NCI-H460 (cell line): ENCODE results near the gene ATRN. TPM values are rescaled to one million over a fixed set of nuclear protein-coding genes. Genes with fewer than 3 reads are reported as not detected.
A peak's percentile ranks its signal among the peaks of the same experiment; 100 is the strongest.

Experiments used
- DNase-seq: peaks from one replicate; pipeline ENCODE4 v3.0.0-alpha.2; 2016; ENCODE audit warnings: low read depth; ENCODE audit errors: extremely low read depth
- total RNA-seq: library from RNA; depleted of rRNA; stranded (reverse); fragments of >200 nt; shearing (Covaris generic); gene quantifications from 2 replicates; pipeline ENCODE4 v1.2.3, GENCODE V29; 2014

The ATRN gene
- total RNA-seq, 1 experiment from 2014 or later: 35.6 TPM

DNA sequence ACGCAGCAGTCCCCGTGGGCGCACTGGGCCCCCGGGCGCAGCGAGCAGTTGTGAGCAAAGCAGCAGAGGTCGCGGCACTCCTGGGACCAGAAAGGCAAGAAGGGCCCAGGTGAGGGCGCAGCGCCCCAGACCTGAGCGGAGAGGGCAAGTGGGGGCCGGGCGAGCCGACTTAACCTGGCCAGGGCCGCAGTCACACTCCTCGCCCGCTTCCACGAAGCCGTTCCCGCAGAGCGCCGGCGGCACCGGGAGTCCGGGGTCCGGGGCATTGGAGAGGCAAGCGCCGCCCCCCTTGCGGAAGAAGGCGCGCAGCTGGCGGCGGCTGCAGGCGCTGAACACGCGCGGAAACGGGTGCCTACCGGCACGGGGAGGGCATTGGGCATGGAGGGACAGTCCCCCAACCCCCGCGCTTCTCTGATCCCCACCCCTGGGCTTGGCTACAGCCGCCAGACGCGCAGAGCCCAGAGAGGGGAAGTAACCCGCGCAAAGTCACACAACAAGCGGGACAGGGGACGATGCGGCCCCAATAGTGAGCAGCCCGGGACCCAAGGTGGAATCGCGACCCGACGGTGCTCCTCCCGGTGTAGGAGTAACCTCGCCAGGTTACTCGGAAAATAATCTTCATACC lies 201.8 kb downstream of the ATRN start:
- DNase-seq: no peak

DNA sequence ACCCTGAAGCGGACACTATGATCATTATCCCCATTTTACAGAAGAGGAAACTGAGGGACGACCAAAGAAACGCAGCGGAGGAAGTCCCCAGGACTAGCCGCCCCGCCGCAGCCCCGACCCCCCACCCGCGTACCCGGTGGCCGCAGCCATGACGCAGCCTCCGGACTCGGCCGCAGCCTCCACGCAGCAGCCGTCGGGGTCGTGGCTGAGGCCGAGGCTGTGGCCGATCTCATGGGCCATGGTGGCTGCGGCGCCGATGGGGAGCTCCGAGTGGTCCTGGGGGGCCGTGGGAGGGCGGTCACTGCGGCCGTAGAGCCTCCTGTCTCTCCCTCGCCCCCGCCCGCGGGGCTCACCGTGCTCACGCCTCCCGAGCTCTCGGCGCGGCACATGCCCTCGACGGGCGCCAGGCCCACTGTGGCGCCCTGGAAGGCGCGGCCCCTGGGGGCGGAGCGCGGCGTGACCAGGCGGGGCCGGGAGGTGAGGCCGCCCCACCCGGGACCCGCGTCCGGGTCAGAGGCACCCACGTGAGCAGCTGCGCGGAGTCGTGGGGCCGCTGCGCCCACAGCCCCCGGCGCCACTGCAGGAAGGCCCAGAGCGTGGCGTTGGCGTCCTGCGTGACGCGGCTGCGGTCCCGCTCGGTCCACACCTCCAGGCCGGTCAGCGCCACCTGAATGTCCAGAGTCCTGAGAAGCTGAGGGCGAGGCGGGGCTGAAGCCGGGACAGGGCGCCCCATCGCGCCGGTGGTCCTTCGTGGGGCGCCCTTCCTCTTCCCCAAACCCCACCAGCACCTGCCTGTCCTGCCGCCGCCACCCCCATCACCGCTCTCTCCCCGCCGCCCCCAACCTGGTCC lies 202.6 kb downstream of the ATRN start:
- no peak for DNase-seq

DNA sequence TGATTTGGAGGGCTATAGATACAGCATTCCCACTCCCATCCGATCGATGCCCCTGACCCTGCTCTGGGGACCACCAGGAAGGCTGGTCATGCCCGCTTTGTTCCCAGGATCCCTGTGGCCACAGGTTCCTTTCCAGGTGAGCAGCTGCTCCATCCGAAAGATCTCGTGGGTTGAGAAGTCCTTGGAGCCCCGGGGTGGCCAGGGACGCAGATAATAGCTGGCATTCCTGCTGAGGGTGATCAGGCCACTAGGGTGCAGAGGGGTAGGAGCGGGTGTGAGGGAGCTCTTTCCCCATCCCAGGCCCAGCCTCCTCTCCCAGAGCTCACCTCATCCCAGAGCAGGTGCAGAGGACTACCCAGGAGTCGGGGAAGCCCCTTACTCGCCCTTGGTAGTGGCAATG lies 203.6 kb downstream of the ATRN start:
- no peak for DNase-seq

DNA sequence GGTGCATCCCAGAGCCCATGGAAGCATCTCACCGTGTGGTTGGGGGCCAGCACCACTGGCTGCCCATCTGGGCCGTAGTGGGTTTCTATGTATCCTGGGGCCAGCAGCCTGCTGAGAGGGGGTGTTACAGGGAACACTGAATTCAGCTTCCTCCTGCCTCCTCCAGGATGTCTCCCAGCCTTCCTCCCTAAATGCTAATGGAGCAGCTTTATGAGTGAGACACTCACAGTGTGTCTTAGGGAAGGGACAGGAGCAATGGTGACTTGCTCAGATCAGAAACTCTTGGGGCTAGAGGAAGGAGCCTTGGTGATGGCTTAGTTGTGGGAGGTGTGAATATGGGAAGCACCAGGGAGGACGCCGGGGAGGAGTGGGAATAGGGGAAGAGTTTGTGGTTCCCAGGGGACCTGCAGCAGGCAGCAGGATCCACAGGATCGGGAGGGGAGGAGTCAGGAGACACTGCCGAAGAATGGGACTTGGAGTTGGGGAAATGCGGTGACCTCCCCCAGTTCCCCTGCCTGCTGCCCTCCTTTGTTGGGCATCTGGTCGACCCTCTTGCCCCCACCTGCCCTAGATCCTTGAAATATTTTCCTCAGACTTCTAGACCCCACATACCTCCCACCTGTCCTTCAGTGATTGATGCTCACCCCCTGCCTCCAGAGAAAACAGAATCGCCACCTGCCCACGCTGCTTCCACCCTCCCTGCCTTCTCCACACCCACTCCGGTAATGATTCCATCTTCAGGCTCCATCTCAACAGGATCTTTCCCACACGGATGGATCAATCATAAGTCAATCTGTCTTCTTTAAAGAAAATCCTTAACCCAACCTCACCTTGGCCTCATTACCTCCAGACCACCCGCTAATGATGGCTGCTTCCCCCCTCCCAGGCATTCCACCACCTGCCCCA lies 204.4 kb downstream of the ATRN start:
- no peak for DNase-seq

DNA sequence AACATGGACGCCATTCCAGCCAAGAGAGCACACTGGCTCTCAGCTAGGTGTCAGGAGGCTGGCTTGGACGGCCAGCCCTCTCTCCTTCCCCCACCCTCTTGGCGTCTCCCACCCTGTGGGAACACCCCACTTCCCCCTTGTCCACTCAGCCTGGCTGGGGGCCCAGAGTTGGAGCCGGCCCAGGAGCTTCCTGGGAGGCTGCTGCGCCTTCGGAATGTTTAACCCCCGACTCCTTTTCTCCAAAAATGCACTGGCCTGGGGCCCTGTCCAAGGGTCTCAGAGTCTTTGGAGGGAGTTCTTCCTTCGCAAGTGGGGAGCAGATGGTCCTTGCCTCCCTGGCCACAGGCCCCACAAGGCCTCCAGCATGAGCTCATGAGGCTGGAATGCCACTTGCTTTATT lies 206.9 kb downstream of the ATRN start:
- DNase-seq: no peak

DNA sequence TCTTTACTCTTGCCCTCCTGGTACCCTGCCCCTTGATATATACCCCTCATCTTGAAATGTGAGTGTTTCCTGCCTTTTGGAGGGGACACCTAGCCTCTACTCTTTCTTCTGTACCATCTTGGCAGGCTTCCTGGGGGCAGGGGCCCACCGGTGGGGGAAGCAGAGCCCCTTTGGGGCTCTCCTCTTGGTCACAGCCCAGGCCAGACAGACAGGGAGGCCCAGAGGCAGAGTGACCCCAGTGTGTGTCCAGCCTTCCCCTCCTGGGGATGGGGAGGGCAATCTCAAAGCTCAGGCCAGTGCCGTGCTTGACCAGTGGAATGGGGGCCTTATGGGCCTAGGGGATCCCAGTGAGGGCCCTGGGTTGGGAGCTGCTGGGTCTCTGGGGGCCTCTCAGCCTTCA lies 207.4 kb downstream of the ATRN start:
- DNase-seq: no peak

DNA sequence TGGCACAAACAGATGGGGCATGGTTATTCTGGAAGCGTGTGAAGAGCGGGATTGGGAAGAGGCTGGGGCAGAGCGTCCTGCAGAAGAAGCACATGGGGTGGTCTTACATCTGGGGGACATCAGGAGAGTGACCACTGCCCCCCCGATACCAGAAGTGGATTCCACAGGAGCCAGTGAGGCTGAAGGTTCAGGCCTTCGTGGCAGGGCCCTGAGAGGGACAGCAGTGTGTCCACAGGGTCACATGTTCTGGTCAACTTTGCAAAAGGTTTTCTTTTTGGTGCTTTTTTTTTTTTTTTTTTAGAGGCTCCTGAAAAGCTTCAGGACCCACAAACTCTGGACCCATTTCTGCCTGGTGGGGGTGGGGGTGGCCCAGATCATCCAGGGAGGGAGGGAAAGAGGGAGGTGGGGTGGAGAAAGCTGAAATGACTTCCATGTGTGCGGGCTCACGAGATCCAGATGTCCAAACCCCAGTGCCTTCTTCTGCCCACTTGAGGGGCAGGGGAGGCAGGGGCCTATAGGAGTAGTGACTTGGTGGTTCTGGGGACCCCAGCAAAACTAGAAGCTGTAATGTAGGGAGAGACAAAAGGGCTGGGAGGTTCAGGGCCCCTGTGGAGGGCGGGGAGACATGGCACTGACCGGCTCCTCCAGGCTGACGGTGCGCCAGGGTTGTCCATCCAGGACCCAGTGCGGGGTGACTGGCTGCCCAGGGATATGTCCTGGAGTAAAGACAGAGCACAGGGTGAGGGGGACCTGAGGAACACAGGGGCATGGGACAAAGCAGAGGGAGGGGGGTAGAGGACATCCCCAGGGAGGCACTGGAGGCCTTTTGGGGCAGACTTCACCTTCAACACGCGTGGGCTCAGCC lies 208.3 kb downstream of the ATRN start:
- DNase-seq: no peak

DNA sequence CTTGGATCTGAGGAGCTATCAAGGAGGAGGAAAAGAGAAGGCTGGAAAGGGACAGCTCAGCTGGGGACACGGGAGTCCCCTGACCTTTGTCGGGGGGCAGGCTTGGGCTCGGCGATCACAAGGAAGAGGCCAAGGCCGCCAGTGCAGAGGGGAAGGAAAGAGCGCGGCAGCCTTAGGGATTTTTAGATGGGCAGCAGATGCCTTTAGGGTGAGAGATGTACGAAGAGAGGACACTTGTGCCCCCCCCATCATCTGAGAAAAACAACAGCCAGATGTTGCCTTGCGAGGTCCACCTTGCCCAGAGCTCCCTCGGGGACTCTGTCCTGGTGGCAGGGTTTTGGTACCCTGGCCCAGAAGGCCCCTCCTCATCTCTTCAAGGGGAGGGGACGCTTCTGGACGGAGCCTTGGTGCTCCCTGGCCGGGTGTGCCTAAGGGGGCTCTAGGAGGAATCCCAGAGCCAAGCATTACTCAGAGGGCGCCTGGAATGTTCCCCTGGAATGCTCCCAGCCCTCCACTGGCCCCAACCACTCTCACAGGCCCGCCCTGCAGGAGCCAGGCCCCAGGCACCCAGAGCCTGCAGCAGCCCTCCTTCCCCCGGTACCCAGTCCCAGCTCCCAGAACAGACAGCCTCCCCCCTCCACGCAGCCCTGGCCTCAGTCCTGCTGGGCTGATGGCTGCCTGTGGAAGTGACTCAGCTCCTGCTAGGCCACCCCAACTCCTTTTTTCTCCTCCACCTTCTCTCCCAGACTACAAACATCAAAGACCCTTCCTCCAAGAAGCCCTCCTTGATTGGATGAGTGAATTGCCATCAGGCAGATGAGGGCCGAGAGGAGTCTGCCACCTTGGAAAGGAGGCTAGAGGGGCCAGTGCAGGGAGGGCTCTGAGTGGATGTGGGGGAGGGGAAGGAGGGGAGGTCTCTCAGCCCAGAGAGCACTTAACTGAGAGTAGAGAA lies 209.2 kb downstream of the ATRN start:
- DNase-seq: no peak

DNA sequence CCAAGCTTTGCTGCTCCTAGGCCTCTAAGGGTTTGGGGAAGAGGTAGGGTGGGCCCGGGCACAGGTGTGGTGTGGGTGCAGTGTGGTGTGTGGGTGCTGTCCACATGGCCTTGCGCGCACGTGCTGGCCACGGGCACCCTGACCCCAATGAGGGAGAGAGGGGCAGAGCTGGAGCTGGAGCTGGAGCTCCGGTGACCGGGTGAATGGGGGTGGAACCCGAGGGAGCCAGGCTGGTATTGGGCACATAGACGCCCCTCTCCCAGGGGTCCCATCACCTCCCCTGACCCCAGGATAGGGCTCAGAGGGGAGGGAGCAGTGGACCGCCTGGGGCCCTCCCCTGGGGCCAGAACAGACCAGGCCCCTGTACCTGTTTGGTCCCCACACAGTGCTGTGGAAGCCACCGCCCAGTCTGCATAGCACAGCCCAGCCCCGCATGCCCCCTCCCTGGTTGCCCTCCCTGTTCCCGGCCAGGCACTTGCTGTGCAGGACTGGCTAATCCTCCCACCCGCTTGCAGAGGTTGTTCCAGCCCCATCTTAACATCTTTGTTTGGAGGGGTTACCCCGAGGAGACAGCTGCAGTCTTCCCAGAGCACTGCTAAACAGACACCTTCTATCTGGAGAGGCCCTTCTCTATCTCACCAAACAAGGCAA lies 210.0 kb downstream of the ATRN start:
- DNase-seq: no peak

DNA sequence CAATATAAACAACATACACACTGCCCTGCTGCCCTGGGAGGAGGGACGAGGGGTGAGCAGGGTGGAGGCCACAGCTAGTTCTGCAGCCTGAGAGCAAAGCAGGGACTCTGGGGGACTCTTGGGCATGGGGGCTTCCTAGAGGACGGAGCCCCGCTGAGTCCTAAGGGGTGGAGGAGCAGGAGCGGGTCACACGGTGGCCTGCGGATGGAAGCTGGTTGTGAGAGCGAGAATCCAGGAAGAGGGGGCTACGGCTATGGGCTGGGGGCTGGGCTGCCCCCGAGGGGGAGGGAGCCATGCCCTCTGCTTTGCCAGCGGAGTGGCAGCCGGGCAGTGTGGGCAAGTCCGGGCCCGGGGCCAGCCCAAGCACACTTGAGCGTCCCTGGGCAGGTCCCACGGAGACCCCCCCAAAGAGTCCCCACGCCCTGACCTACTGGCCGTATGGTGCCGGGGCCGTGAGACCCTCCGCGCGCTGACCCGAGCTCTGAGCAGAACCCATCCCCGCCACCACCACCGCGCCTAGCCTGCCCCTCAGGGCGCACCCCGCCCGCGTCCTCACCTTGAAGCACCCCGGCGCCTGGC lies 210.6 kb downstream of the ATRN start:
- no peak for DNase-seq

DNA sequence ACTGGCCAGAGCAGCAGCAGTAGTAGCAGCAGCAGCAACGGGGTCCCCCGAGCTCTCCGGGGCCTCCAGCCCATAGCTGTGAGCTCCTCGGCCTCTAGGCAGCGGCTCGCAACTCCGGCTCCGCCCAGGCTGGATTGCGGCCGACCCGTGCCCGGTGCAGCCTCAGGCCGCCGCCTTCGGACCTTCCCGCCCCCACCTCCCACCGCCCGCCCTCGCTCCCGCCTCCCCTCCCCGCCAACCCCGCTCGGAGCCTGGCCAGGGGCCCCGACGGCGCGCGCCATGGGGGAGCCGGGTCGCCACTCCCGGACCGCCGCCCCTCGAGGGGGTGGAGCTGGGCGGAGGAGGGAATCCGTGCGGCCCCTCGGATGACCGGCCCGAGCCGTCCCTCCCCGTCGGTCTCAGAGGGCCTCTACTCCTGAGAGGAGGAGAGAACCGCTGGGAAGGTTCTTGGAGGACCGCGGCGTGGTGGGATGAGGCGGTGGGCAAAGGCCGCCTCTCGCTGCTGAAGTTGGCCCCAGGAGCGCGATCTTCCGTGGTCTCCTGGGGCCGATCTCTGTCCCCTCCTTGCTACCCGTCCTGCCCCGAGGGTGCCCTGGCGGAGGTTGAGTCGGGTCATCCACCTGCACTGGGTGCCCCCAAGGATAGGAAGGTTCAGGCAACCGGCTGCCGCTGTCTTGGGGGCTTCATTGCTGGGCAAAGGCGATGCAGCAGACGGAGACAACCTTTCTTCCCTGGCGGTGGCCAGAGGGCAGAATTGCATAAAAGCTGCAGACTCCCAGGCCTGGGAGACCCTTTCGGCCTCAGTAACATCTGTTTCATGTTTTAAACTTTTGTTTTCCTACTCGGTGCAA lies 211.3 kb downstream of the ATRN start, which contains the start of gene ADAM33:
TSS of gene ADAM33 (minus strand) at position 80 of the 851 bp plus-strand sequence. CDS start at position 74, 6 bp downstream.
- DNase-seq: no peak

DNA sequence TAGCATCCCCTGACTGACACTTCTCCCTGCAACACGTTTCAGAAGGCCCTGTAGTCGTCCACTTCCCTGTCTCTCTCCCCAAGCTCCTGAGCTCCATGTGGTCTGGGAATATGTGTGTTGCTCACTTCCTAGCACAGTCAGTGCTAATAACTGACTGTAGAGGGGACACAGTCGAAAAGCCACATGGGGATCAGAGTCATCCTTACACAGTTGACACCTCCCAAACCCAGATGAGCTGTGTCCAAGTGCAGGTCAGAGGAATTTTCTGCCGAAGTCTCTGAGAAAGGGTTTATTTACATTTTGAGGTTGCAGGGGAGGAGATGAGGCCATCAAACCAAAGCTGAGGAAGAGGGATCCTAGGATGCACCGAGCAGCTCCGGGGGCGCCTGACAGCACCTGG lies 214.5 kb downstream of the ATRN start:
- DNase-seq: no peak

DNA sequence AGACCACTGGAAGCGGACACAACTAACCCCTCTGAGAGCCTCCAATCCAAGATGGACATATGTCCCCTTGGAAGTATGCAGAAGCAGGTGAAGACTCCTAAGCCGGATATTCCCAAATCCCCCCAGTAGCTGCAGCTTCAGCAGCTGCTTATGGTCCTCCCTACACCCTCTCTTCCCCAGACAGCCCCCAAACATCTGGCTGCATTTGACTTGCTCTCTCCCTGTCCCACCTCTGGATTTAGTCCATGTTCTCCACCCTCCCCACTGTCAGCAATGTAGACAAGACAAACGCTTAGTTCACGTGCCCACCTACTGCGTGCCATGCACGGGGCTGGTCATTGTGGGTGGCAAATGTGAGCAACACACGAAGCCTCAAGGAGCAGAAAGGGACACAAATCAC lies 215.6 kb downstream of the ATRN start:
- DNase-seq: no peak

DNA sequence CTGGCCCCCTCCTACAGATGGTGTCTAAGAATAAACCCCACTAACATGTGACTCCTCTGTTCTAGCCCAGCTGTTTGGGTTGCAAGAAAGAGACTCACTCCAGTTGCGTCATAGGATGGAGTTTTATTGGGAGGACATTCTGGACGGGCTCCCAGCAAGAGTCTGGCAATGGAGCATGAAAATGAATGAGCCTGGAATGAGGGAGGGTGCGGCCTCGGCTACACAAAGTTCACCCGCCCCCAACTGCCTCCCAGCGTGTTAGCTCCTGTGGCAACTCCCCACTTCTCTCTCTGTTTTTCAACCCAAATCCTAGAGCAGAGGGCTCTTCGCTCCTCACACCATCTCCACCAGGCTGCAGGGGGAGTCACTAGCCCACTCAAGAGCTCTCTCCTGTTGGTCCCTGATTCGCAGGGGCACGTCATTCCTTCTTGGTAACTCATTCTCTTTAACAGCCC lies 216.1 kb downstream of the ATRN start:
- DNase-seq: peak; percentile 4

DNA sequence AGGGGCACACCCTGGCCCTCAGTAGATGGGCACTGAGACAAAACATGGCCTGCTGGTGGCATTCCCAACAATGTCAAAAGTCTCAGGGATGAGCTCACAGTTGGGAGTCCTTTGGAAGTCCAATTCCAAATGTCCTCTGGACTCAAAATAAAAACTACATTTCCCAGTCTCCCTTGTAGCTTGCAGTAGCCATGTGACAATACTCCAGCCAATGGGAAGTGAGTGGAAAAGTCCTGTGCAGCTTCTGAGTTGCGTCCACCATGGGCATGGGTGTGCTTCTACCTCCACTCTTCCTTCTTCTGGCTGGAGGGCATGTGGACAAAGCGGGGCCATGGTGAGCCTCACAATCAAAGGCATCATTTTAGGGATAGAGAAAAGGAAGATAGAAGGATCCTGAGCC lies 216.8 kb downstream of the ATRN start:
- peak; percentile 19 for DNase-seq

DNA sequence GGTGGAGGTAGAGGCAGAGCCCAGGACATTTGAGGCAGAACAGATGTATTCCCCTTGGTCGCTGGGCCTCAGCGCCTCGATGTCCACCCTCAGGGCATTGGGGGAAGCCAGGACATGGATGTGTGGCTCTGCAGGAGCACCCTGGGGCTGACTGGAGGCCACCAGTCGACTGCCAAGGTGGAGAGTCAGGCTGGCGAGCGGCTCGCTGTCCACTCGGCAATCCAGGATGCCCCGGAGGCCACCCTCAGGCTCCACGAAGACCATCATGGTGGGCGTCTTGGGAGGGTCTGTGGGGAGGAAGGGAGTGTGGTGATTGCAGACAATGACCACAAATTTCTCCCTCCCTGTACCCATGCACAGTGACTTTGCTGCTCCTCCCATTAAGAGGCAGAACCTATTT lies 219.2 kb downstream of the ATRN start:
- DNase-seq: no peak

DNA sequence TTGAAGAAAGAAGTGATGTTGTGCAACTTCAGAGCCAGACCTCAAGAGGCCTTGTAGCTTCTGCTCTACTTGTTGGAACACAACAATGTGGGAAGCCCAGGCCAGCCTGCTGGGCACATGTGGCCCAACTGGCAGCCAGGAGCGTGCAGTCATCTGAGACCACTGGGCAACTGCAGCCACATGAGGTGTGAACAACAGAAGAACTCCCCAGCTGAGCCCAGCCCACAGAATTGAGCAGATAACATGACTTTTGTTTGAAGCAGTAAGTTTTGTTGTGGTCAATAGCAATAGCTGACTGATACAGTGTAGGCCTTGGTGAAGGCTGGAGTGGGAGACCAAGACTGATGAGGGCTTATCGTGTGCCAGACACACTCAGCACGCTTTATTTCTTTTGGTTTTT lies 219.6 kb downstream of the ATRN start:
- DNase-seq: no peak
